A549 (cell line): Measurements from ENCODE around the gene B3GNT5. TPM values are rescaled to one million over a fixed set of nuclear protein-coding genes. Genes with fewer than 3 reads are reported as not detected.
A peak's percentile ranks its signal among the peaks of the same experiment; 100 is the strongest.

Experiments
- ATAC-seq, 2 experiments: fragments of 200-7000 bp in 1 of 2; fragments of >200 bp in 1 of 2; cut with Nextera tagmentation in 1 of 2; cut with Tn5 transposase in 1 of 2; 3 replicates each; pipeline versions ENCODE4 v1.8.0 to v1.9.1; 2018 to 2020; ENCODE audit warnings: mild to moderate bottlenecking in 1 of 2, moderate library complexity in 1 of 2
- CTCF ChIA-PET: fragments of 300-600 bp; sonication (Branson Sonifier 250); formaldehyde crosslinking; extraction: SDS; loops from one replicate; lab custom pipeline; 2021; ENCODE audit warnings: antibody characterized with exemption, inconsistent platforms; lab: Yijun Ruan, JAX
- POLR2A ChIA-PET: fragments of 350-600 bp; formaldehyde crosslinking; extraction: SDS; loops from one replicate; lab custom pipeline; 2021; ENCODE audit warnings: antibody characterized with exemption, inconsistent platforms; lab: Yijun Ruan, JAX
- DNase-seq, 2 experiments: peaks; one replicate each; pipeline versions ENCODE4 v3.0.0 to v3.0.0-alpha.2; 2011 to 2016; ENCODE audit warnings: low read depth in 1 of 2, low spot score in 1 of 2
- FAIRE-seq: peaks from 2 replicates; lab custom pipeline; 2011; peaks lifted over from hg19 to GRCh38; lab: Jason Lieb, UNC
- H3K27ac ChIP-seq, 2 experiments: fragments of >200 bp; sonication (Bioruptor Twin); formaldehyde crosslinking; 3 replicates each; pipeline ENCODE4 v1.5.1; 2016 to 2017
- H3K4me1 ChIP-seq: fragments of >200 bp; sonication (Bioruptor Twin); formaldehyde crosslinking; 3 replicates; pipeline ENCODE4 v1.6.1; 2016
- H3K4me2 ChIP-seq: fragments of >200 bp; sonication (Bioruptor Twin); formaldehyde crosslinking; 3 replicates; pipeline ENCODE4 v1.6.1; 2016
- H3K4me3 ChIP-seq: fragments of >200 bp; sonication (Bioruptor Twin); formaldehyde crosslinking; 3 replicates; pipeline ENCODE4 v1.5.1; 2016
- H3K9me3 ChIP-seq: fragments of >200 bp; sonication (Bioruptor Twin); formaldehyde crosslinking; 3 replicates; pipeline ENCODE4 v1.6.1; 2016
- BCL3 ChIP-seq: fragments of >200 bp; sonication (Bioruptor Twin); formaldehyde crosslinking; IDR thresholded peaks from 3 replicates; pipeline ENCODE4 v1.6.1; 2016
- CBX2 ChIP-seq: fragments of 200-600 bp; sonication (generic); IDR thresholded peaks from 2 replicates; pipeline ENCODE4 v1.6.1; 2016; ENCODE audit warnings: low read depth, mild to moderate bottlenecking, borderline replicate concordance
- CBX8 ChIP-seq: fragments of 200-600 bp; sonication (generic); IDR thresholded peaks from 2 replicates; pipeline ENCODE4 v1.6.1; 2016
- CHD4 ChIP-seq: fragments of 200-600 bp; sonication (generic); IDR thresholded peaks from 2 replicates; pipeline ENCODE4 v1.6.1; 2016; ENCODE audit warnings: antibody characterized with exemption, mild to moderate bottlenecking, borderline replicate concordance
- ESRRA ChIP-seq: fragments of 150-350 bp; IDR thresholded peaks from 2 replicates; pipeline ENCODE4 v1.6.1; 2014; ENCODE audit warnings: mild to moderate bottlenecking, low read length, borderline replicate concordance
- FOSL2 ChIP-seq, 2 experiments: fragments of 450-650 bp in 1 of 2; fragments of >200 bp in 1 of 2; sonication (Bioruptor Twin) in 1 of 2; formaldehyde crosslinking; IDR thresholded peaks; 2 replicates each; pipeline versions ENCODE4 v1.5.0 to v1.6.1; 2016 to 2020; ENCODE audit warnings: mild to moderate bottlenecking in 1 of 2, moderate library complexity in 1 of 2
- GATA3 ChIP-seq: IDR thresholded peaks from 2 replicates; pipeline ENCODE4 v1.6.1; 2012; ENCODE audit warnings: borderline replicate concordance
- HEYL ChIP-seq: fragments of 250-450 bp; sonication (Bioruptor Pico); IDR thresholded peaks from 2 replicates; pipeline ENCODE4 v1.8.0; 2021; ENCODE audit warnings: mild to moderate bottlenecking, moderate library complexity
- HMGXB4 ChIP-seq: fragments of 250-450 bp; sonication (Bioruptor Pico); IDR thresholded peaks from 2 replicates; pipeline ENCODE4 v1.5.0; 2021; ENCODE audit warnings: mild to moderate bottlenecking, moderate library complexity, borderline replicate concordance
- HOXB13 ChIP-seq: fragments of 250-450 bp; sonication (Bioruptor Pico); IDR thresholded peaks from 2 replicates; pipeline ENCODE4 v1.5.0; 2020; ENCODE audit warnings: low read depth, mild to moderate bottlenecking, moderate library complexity
- HOXB5 ChIP-seq: fragments of 250-450 bp; sonication (Bioruptor Pico); IDR thresholded peaks from 2 replicates; pipeline ENCODE4 v1.5.0; 2020; ENCODE audit warnings: mild to moderate bottlenecking, moderate library complexity
- JUN ChIP-seq, 2 experiments: fragments of >200 bp; sonication (Bioruptor Twin); formaldehyde crosslinking; IDR thresholded peaks; 2 replicates in 1 of 2; 3 replicates in 1 of 2; pipeline ENCODE4 v1.6.1; 2016 to 2017
- JUNB ChIP-seq: fragments of >200 bp; sonication (Bioruptor Twin); formaldehyde crosslinking; IDR thresholded peaks from 2 replicates; pipeline ENCODE4 v1.6.1; 2016
- KDM1A ChIP-seq: fragments of 200-600 bp; sonication (generic); IDR thresholded peaks from 2 replicates; pipeline ENCODE4 v1.6.1; 2016; ENCODE audit warnings: low read depth, mild to moderate bottlenecking
- MAFK ChIP-seq: fragments of 450-650 bp; IDR thresholded peaks from 2 replicates; pipeline ENCODE4 v1.6.1; 2014; ENCODE audit not compliant: partially characterized antibody
- NR3C1 ChIP-seq: fragments of >200 bp; sonication (Bioruptor Twin); formaldehyde crosslinking; IDR thresholded peaks from 3 replicates; pipeline ENCODE4 v1.6.1; 2017
- POLR2A ChIP-seq: IDR thresholded peaks from 2 replicates; pipeline ENCODE4 v1.6.1; 2012; ENCODE audit warnings: mild to moderate bottlenecking, low read length
- RAD21 ChIP-seq, 2 experiments: fragments of >200 bp in 1 of 2; sonication (Bioruptor Twin) in 1 of 2; formaldehyde crosslinking in 1 of 2; IDR thresholded peaks in 1 of 2; conservative IDR thresholded peaks in 1 of 2; 2 replicates in 1 of 2; 3 replicates in 1 of 2; pipeline ENCODE4 v1.6.1; 2012 to 2018; ENCODE audit warnings: inconsistent platforms in 1 of 2
- RFX5 ChIP-seq: fragments of 450-650 bp; IDR thresholded peaks from 2 replicates; pipeline ENCODE4 v1.7.1; 2014; ENCODE audit warnings: antibody characterized with exemption, mild to moderate bottlenecking, moderate library complexity
- SMC3 ChIP-seq: fragments of >200 bp; sonication (Bioruptor Twin); formaldehyde crosslinking; IDR thresholded peaks from 3 replicates; pipeline ENCODE4 v1.6.1; 2018; ENCODE audit warnings: inconsistent platforms
- SREBF2 ChIP-seq: fragments of 450-650 bp; IDR thresholded peaks from 2 replicates; pipeline ENCODE4 v1.6.1; 2014; ENCODE audit warnings: mild to moderate bottlenecking, moderate library complexity
- TFCP2L1 ChIP-seq: fragments of 250-450 bp; sonication (Bioruptor Pico); IDR thresholded peaks from 2 replicates; pipeline ENCODE4 v1.5.0; 2021; ENCODE audit warnings: mild to moderate bottlenecking
- TP53 ChIP-seq: fragments of 250-450 bp; sonication (Bioruptor Pico); IDR thresholded peaks from 2 replicates; pipeline ENCODE4 v1.5.0; 2021; ENCODE audit warnings: mild to moderate bottlenecking, moderate library complexity
- ZC3H11A ChIP-seq: fragments of 450-650 bp; IDR thresholded peaks from 2 replicates; pipeline ENCODE4 v1.6.1; 2014; ENCODE audit warnings: antibody characterized with exemption, mild to moderate bottlenecking
- ZNF302 ChIP-seq: fragments of 250-450 bp; sonication (Bioruptor Pico); IDR thresholded peaks from 2 replicates; pipeline ENCODE4 v1.9.0; 2021; ENCODE audit warnings: inconsistent platforms, mild to moderate bottlenecking, moderate library complexity
- ZSCAN20 ChIP-seq: fragments of 250-450 bp; sonication (Bioruptor Pico); IDR thresholded peaks from 2 replicates; pipeline ENCODE4 v1.8.0; 2022; ENCODE audit warnings: mild to moderate bottlenecking, moderate library complexity
- WGBS: methylation state at CpG from one replicate; pipeline ENCODE4 v1.1.6; 2017; ENCODE audit errors: missing lambda C conversion rate; 5-methylcytosine and 5-hydroxymethylcytosine counted together
- polyA plus RNA-seq, 4 experiments: library from polyadenylated mRNA; depleted of rRNA in 3 of 4; stranded (reverse); fragments of >200 nt; fragmentation: RNase III in 1 of 4; extraction: RNeasy Plus Mini Kit Qiagen cat#74134 plus additional on column Dnase treatment in 1 of 4; gene quantifications; 2 replicates in 3 of 4; 3 replicates in 1 of 4; pipeline ENCODE4 v1.2.3, GENCODE V29; 2011 to 2017
- TF ChIP-seq, protein P1 (sequence below): fragments of 450-650 bp; IDR thresholded peaks from 2 replicates; pipeline ENCODE4 v1.6.1; 2014; ENCODE audit warnings: antibody characterized with exemption
- TF ChIP-seq, protein P2 (sequence below): fragments of 200-600 bp; sonication (generic); IDR thresholded peaks from 2 replicates; pipeline ENCODE4 v1.6.1; 2016; ENCODE audit warnings: antibody characterized with exemption, mild to moderate bottlenecking, moderate library complexity

B3GNT5 gene
- polyA plus RNA-seq, 2 of the 4 experiments (the other 2 are of a cell fraction) = 4.7 to 11.7 TPM

- FAIRE-seq = no peak
- Histone ChIP-seq H3K27ac (peak overlapping the region; percentile 42 to 79), H3K4me1 (peaks cover 22% of the 10 kb centered on the region; the same call in 2 of the 3 replicates), H3K9me3 (no peaks in the 10 kb centered on the region), H3K4me3 (no peak overlapping the region), H3K4me2 (peak overlapping the region; percentile 64)
- DNase-seq = no peak
- no peak for TF ChIP-seq ZC3H11A
- no peak for TF ChIP-seq HMGXB4 (CRISPR knock-in tag)
- no peak for TF ChIP-seq HOXB5 (CRISPR knock-in tag)
- TF ChIP-seq SMC3 = no peak
- TF ChIP-seq, protein P1, sequence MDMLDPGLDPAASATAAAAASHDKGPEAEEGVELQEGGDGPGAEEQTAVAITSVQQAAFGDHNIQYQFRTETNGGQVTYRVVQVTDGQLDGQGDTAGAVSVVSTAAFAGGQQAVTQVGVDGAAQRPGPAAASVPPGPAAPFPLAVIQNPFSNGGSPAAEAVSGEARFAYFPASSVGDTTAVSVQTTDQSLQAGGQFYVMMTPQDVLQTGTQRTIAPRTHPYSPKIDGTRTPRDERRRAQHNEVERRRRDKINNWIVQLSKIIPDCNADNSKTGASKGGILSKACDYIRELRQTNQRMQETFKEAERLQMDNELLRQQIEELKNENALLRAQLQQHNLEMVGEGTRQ = no peak
- no peak for TF ChIP-seq CBX2
- TF ChIP-seq POLR2A = no peak
- no peak for TF ChIP-seq NR3C1
- TF ChIP-seq CBX8 = no peak
- no peak for TF ChIP-seq FOSL2 (IDR thresholded peaks at IDR 0.05)
- no peak for TF ChIP-seq FOSL2 (CRISPR knock-in tag; IDR thresholded peaks at IDR 0.05)
- TF ChIP-seq, protein P2, sequence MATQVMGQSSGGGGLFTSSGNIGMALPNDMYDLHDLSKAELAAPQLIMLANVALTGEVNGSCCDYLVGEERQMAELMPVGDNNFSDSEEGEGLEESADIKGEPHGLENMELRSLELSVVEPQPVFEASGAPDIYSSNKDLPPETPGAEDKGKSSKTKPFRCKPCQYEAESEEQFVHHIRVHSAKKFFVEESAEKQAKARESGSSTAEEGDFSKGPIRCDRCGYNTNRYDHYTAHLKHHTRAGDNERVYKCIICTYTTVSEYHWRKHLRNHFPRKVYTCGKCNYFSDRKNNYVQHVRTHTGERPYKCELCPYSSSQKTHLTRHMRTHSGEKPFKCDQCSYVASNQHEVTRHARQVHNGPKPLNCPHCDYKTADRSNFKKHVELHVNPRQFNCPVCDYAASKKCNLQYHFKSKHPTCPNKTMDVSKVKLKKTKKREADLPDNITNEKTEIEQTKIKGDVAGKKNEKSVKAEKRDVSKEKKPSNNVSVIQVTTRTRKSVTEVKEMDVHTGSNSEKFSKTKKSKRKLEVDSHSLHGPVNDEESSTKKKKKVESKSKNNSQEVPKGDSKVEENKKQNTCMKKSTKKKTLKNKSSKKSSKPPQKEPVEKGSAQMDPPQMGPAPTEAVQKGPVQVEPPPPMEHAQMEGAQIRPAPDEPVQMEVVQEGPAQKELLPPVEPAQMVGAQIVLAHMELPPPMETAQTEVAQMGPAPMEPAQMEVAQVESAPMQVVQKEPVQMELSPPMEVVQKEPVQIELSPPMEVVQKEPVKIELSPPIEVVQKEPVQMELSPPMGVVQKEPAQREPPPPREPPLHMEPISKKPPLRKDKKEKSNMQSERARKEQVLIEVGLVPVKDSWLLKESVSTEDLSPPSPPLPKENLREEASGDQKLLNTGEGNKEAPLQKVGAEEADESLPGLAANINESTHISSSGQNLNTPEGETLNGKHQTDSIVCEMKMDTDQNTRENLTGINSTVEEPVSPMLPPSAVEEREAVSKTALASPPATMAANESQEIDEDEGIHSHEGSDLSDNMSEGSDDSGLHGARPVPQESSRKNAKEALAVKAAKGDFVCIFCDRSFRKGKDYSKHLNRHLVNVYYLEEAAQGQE = no peak
- no peak for TF ChIP-seq GATA3
- no peak for TF ChIP-seq RAD21 (conservative IDR thresholded peaks at IDR 0.05 in 1 of 2, IDR thresholded peaks at IDR 0.05 in 1 of 2)
- TF ChIP-seq MAFK = no peak
- no peak for TF ChIP-seq ESRRA
- no peak for TF ChIP-seq JUNB
- no peak for TF ChIP-seq TFCP2L1
- WGBS = 76% methylated on average over 3 of the region's 3 CpGs
- peak in 1 of 2 experiments; percentile 26; a peak in 3 of 6 replicates for ATAC-seq
- CTCF ChIA-PET = interaction anchor here (0.6 to 1.8 kb wide), 4 partner anchors 9 to 82 kb away, joined by 3 to 6 read pairs (median 4); no protein-coding TSS in a partner anchor
- POLR2A ChIA-PET = interaction anchor here (0.5 to 2.5 kb wide), 4 partner anchors 12 to 105 kb away, joined by 3 to 12 read pairs (median 6); partner anchors contain the start of gene B3GNT5
These were observed 13.4 kb downstream of the B3GNT5 start for GRCh38 chr3:183266454-183266853.

- WGBS = 93% methylated on average over 5 of the region's 5 CpGs
- H3K4me3 ChIP-seq = no peak overlapping the region
- no peak for DNase-seq
- FAIRE-seq = no peak
- no peaks in the 10 kb centered on the region for H3K9me3 ChIP-seq
- peak overlapping the region in 1 of 2 experiments; percentile 79; a peak in 1 of 6 replicates for H3K27ac ChIP-seq
- H3K4me1 ChIP-seq = peaks cover 22% of the 10 kb centered on the region; the same call in 2 of the 3 replicates
- no peak for ATAC-seq
- ChIA-PET CTCF (no interaction called here), POLR2A (no interaction called here)
- TF ChIP-seq KDM1A (no peak), BCL3 (no peak), CBX8 (no peak), CHD4 (no peak), ZSCAN20 (no peak), JUN (IDR thresholded peaks at IDR 0.05) (no peak), RFX5 (no peak), TP53 (CRISPR knock-in tag) (no peak), SREBF2 (no peak), HOXB13 (no peak), ZNF302 (CRISPR knock-in tag) (no peak), HEYL (CRISPR knock-in tag) (no peak), HMGXB4 (CRISPR knock-in tag) (no peak), HOXB5 (CRISPR knock-in tag) (no peak), GATA3 (no peak)
- no peak overlapping the region for H3K4me2 ChIP-seq
These were observed 14.1 kb downstream of the B3GNT5 start for GRCh38 chr3:183267140-183267539.
